Activated CD4-positive, alpha-beta T cell treated with anti-CD3 and anti-CD28 coated beads for 24 hours (primary cell): ENCODE data around the gene PLB1.

ENCODE experiments used
- DNase-seq, 2 donors: peaks; one replicate each; pipeline ENCODE4 v3.0.0-alpha.2; 2020; ENCODE audit warnings: low read depth in 2 of 2

The PLB1 gene

DNA sequence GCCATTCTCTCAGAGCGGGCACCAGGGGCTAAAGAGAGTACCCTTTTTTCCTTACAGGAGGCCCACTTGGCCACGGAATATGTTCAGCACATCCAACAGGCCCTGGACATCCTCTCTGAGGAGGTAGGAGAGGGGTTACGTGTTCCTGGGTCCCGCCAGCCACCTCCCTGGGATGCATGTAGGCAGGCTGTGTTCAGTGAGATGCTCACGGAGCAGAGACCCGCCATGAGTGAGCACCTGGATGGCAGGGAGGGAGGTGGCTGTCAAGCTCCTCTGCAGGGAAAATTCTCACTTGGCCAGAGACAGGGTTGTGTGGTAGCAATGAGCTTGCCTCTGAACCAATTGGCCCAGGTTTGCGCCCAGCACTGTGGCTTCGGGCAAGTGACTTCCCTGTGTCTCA lies 132.6 kb downstream of the PLB1 start:
- no peak for DNase-seq

DNA sequence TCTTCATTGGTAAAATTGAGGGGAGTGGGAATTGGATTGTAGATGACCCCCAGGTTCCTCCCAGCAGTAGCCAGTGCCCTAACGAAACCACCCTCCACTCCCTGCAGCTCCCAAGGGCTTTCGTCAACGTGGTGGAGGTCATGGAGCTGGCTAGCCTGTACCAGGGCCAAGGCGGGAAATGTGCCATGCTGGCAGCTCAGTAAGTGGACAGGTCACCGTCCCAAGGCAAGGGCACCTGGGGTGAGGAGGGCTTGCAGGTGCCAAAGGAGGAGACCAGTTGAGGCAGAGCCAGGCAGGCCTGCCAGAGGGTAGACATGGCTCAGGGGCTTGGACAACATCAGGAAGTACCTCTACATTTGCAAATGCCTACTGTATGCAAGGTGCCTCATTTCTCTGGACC lies 133.1 kb downstream of the PLB1 start:
- no peak for DNase-seq

DNA sequence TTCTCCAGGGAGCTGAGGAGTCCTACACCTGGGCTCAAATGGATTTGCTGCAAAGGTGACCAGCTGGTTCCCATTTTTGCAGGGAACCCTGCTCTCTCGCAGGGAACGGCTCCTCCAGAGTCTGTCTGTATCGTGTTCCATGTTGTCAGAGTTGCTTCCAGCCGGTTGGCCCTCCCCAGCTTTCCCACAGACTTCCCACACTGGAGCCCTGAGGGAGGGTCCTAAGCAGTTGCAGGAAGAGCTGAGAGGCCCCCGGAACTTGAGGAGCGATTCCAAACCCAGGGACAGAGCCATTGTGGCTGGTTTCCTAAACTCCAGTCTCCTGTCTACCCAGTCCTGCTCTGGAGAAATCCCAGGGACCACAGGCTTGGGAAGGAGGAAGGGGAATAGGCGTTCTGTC lies 134.1 kb downstream of the PLB1 start:
- DNase-seq: no peak

DNA sequence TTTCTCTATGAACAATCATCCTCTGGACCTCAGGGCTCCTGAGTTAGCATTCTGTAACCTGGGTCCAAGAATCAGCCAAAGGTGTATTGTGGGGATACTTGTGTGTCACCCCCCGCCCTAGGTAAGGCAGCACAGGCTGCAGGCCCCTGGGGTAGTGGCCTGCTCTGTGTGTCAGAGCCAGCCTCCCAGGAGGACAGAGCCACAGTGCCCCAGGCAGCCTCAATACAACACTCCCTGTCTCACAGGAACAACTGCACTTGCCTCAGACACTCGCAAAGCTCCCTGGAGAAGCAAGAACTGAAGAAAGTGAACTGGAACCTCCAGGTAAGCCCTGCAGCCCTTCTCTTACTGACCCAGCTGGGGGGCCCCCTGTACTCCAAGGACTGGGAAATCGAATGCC lies 134.5 kb downstream of the PLB1 start:
- DNase-seq: no peak

- DNase-seq: no peak
These were observed 135.8 kb downstream of the PLB1 start for GRCh38 chr2:28631514-28632206.

GRCh38 chr2:28632791-28633190 lies 136.9 kb downstream of the PLB1 start:
- DNase-seq: no peak

DNA sequence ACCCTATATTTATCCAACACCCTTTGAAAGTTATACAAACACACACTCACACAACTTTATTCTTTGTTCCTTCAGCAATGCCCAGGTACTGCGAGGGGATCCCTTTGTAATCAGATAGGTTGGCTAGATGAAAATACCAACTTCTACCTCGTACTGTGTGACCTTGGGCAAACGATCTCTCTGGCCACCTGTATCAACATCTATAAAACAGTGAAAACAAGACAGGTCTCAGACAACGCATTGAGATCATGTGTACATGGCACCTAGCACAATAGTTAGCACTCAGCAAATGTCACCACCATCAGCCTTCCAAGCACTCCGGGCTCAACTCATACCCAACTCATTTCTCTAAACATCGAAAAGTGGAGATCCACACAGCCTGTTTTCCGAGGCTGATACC lies 137.3 kb downstream of the PLB1 start:
- no peak for DNase-seq

- DNase-seq: no peak
These were observed 137.9 kb downstream of the PLB1 start for GRCh38 chr2:28633746-28634145.

GRCh38 chr2:28635191-28635611 lies 139.3 kb downstream of the PLB1 start:
- no peak for DNase-seq

GRCh38 chr2:28636491-28636890 lies 140.6 kb downstream of the PLB1 start:
- DNase-seq: no peak

DNA sequence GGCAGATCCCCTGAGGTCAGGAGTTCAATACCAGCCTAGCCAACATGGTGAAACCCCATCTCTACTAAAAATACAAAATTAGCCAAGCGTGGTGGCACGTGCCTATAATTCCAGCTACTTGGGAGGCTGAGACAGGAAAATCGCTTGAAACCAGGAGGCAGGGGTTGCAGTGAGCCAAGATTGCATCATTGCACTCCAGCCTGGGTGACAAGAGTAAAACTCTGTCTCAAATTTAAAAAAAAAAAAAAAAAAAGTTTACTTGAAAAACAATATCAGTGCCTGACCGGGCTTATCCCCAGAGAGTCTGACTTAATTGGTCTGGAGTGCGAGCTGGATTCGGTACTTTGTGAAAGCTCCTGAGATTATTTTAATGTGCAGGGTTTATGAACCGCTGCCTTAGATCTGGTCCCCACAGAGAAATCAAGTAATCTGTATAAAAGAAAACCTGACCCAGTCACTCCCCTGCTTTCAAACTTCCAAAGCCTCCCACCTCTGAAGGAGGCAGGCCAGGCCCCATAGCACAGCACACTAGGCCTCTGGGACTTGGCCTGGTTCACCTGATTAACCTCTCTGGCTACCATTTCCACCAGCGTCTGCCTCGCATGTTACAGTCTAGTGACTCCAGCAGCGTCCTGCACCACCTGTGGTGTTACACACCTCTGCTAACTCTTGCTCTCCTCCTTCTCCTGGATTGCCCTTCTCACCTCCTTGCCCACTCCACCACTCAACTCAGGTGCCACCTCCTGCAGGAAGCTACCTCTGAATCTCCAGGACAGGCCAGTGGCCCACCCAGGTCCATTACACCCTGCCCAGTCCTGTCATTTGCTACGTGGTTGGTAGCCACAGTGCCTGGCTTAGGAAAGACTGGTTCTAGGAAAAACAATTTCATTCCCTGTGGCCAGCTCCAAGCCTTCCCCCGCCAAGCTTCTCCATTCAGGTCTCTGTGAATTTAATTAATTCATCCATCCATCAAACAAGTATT lies 141.5 kb downstream of the PLB1 start:
- DNase-seq: no peak

GRCh38 chr2:28638102-28638501 lies 142.2 kb downstream of the PLB1 start:
- DNase-seq: no peak

DNA sequence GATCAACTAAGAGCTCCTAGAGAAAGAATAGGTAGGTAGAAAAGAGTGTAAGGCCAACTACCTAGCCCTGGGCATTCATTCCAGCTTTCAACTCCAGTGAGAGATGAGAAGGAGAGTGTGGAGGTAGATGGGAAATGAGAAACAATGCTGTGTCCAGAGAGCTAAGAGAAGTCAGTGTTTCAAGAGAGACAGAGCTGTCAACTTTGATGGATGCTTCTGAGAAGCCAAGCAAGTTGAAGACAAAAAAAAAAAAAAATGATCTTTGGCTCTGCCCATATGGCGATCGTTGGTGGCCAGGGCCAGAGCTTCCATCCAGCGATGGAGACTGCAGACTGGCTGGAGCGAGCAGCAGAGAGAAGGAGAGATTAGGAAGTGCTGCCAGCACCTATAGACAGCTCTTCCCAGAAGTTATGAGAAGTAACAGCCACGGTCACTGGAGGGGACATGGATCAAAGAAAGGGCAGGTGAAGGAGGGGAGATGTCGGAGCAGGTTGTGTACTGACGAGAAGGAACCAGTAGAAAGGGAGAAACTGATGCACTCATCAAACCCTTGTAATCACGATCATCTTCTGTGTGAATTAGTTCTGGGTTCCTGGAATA lies 143.3 kb downstream of the PLB1 start:
- no peak for DNase-seq

DNA sequence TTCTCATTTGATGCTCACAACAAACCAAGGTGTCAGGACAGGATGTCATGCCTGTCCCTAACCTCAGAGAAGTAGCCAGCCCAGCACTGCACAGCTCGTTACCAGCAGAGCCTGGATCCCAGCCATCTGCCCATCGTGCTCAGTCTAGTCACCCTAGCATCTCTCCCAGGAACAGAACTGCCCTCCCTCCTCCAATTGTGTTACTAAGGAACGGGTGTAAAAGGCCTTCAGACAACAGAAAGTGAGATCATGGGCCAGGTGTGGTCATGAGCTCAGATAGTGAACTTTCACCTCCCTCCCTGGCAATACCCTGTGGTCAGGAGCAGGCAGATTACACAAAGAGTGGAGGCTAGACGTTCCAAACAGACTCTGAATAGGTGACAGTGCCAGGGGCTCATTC lies 144.0 kb downstream of the PLB1 start:
- DNase-seq: no peak

DNA sequence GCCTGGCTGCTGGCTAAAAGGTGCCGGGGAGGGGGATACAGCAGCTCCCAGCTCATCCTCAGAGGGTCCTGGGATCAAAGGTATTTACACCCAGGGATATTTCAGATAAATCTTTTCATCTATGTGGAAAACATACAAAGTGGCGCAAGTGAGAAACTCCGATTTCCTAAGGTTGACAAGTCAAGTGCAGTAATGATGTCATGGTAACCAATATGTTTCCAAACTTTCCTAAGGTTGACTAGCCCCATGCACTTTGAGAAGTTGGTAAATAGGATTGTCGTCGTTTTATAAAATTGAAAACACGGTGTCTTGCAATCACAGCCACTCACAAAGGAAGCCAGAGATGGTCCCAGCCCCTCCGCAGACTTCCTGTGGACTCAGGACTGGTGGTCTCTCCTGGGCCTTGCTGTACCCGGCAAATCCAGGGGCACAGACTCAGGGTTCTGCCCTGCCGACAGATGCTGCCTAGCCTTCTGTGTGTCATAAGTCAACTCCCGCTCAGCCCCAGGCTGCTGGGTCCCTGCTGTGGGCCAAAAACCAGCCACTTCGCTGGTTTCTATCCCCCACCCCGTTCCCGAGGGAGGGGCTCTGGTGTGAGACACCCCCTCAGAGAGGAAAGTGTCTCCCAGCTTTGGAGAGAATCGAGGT lies 144.5 kb downstream of the PLB1 start:
- no peak for DNase-seq

DNA sequence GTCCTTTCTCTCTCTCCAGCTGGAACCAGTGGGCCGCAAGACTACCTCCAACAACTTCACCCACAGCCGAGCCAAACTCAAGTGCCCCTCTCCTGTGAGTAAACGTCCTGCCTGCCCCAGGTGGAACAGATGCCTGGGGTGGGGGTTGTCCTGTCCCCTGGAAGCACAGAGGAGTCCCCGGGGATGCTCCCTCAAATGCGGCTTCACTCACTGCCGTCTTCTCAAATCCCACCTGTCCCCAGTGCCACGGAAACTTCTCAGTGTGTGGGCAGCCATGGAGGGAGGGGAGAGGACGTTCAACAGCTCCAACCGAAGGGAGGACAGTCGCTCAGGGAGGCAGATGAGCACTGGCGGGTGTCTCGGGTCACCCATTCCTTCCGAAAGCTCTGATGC lies 145.0 kb downstream of the PLB1 start:
- no peak for DNase-seq

DNA sequence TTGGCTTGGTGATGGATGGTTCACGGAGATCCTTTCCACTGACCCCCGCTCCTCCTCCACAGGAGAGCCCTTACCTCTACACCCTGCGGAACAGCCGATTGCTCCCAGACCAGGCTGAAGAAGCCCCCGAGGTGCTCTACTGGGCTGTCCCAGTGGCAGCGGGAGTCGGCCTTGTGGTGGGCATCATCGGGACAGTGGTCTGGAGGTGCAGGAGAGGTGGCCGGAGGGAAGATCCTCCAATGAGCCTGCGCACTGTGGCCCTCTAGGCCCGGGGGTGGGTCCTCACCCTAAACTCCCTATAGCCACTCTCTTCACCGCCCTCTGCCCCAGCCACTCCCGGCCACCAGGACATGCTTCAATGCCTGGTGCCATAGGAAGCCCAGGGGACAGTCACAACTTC lies 146.9 kb downstream of the PLB1 start:
- DNase-seq: no peak

DNA sequence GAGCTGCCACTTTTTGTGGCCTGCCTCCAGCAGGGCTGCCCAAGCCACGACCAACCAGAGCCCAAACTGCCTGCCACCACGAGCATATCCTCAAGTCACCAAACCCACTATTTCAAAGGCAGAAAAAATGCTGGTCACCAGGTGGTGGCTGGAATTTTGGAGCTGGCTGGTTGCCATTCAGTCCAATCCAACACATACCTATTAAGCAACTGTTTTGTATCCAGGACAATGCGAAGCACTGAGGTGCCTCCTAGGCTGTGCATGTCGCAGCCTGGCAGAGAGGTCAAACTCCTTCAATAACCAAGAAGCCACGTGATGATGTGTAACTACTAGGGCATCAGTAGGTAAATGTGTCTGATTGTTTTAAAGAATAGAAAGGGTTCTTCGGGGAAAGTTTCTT lies 147.5 kb downstream of the PLB1 start:
- DNase-seq: no peak

- DNase-seq: no peak
These were observed 148.1 kb downstream of the PLB1 start for GRCh38 chr2:28643911-28644334.

DNA sequence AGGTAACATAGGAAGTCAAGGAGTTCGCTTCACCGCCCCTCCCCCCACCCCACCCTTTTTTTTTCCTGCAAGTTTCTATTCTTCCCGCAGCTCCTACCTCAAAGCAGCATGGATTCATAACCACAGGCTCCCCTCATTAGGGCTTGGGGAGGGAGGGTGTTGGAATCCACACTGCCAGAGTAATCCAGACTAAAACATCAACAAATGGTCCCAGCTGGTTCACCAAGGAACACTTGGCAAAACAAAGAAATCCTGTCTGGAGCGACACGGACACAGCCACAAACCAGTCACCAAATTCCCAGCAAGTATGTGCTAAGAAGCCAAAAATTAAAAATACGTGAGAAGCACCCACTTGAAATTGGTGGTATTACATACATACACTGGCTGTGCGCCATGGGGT lies 148.9 kb downstream of the PLB1 start:
- DNase-seq: no peak

DNA sequence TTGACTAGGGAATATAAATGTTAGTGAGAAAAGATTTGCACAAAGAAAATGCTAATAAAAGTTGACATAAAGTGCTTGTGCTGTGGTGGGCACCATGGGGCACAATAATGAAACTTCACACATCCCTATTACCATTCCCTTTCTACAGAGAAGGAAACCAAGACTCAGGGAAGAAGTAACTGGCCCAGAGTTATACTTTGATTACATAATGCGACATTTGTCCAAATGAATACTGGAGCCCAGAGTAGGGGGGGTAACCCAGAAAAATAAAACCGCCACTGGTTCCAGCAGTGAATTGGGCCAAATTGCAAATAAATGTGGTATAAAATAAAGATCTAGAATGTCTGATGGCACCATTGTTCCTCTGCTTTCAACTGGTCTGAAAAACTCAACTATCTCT lies 149.7 kb downstream of the PLB1 start:
- no peak for DNase-seq

DNA sequence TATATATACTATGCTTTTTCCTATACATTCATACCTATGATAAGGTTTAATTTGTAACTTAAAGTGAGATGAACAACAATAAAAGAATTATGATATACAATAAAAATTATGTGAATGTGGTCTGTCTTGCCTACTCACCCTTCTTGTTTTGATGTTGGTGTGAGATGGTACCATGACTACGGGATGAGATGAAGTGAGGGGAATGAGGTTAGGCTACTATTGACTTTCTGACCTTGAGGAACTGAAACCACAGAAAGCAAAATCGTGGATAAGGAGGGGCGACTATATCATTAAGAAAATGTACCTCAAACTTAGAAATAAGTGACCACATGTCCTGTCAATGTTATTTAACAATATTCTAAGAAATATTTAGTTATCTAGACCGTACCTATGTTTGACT lies 151.8 kb downstream of the PLB1 start:
- no peak for DNase-seq
